Colon (tissue), 2 donors: Measurements from ENCODE around the gene CLEC11A.
"Not testable (repeated sequence)": the region's sequence is repeated elsewhere in the genome, so short reads cannot be mapped to it uniquely, and the experiment has no call there.

ENCODE experiments used
- FAIRE-seq: peaks from 2 replicates; lab custom pipeline; 2012; peaks lifted over from hg19 to GRCh38; lab: Jason Lieb, UNC
- donor health status: control.
- donor health status: control.

CLEC11A gene

DNA sequence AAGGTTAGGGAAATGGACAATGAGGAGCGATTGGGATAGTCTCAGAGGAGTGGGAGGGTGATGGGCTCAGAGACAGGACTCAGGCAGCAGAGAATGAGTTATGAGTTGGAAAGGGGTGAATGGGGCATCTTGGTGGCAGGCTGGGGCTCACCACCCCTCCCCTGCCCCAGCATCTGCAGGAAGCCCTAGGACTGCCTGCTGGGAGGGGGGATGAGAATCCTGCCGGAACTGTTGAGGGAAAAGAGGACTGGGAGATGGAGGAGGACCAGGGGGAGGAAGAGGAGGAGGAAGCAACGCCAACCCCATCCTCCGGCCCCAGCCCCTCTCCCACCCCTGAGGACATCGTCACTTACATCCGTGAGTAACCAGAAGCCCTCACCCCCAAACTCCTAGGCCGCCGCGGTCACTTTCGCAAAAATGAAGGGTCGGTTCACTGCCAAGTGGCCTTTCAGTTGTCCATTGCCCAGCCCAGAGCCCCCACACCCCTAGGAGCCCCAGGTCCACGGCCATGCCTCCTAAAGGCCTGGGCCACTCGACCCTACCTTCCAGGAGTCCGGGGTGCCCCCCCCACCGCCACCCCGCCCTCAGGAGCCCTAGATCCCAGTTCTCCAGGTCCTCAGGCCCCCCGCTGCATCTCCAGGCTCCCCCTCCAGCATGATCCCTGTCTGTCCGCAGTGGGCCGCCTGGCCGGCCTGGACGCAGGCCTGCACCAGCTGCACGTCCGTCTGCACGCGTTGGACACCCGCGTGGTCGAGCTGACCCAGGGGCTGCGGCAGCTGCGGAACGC lies 764 bp downstream of the CLEC11A start:
- no peak for FAIRE-seq

DNA sequence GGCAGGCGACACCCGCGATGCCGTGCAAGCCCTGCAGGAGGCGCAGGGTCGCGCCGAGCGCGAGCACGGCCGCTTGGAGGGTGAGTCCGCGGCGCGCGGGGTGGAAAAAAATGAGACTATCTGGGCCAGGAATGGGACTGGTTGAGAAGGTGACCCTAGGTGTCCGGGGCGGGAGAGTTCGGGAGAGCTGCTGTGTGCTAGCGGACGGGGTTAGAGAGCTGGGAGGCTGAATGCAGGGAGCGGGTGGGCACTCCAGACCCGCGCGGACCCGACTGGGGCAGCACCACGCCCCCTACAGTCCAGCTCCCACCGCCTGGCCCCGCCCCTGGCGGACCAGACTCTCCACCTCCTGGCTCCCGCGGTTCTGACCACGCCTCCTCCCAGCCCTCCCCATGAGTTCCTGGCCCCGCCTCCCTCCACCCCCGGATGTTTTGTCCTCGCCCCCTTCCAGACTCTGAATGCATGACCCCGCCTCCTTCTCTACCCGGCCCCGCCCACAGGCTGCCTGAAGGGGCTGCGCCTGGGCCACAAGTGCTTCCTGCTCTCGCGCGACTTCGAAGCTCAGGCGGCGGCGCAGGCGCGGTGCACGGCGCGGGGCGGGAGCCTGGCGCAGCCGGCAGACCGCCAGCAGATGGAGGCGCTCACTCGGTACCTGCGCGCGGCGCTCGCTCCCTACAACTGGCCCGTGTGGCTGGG lies 1.5 kb downstream of the CLEC11A start:
- FAIRE-seq, result no peak

DNA sequence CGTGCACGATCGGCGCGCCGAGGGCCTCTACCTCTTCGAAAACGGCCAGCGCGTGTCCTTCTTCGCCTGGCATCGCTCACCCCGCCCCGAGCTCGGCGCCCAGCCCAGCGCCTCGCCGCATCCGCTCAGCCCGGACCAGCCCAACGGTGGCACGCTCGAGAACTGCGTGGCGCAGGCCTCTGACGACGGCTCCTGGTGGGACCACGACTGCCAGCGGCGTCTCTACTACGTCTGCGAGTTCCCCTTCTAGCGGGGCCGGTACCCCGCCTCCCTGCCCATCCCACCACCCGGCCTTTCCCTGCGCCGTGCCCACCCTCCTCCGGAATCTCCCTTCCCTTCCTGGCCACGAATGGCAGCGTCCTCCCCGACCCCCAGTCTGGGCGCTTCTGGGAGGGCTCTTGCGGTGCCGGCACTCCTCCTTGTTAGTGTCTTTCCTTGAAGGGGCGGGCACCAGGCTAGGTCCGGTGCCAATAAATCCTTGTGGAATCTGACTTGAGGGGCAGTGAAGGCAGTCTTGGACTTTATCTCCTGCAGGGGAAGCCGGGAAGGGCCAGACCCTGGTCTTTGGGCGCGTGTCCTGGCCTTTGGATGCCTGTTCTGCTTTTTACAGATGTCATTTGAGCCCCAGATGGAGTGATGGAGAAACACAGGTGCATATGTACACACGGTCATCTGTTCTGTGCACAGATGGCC lies 2.2 kb downstream of the CLEC11A start:
- no peak for FAIRE-seq

DNA sequence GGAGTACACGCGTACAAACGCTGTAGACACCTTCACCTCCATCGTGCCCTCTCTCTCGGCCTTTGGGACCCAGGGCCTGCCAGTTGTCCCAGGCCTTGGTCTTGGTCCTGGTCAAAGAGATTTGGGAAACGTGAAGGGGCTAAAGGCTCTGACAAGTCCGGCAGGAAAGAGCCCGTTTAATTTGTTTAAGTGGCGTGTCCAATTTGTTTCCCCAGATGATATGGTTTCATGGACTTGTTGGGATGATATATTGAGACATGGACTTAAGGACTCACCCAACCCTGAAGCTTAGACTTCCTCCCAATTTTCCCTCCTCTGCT lies 2.7 kb downstream of the CLEC11A start:
- FAIRE-seq, result no peak

DNA sequence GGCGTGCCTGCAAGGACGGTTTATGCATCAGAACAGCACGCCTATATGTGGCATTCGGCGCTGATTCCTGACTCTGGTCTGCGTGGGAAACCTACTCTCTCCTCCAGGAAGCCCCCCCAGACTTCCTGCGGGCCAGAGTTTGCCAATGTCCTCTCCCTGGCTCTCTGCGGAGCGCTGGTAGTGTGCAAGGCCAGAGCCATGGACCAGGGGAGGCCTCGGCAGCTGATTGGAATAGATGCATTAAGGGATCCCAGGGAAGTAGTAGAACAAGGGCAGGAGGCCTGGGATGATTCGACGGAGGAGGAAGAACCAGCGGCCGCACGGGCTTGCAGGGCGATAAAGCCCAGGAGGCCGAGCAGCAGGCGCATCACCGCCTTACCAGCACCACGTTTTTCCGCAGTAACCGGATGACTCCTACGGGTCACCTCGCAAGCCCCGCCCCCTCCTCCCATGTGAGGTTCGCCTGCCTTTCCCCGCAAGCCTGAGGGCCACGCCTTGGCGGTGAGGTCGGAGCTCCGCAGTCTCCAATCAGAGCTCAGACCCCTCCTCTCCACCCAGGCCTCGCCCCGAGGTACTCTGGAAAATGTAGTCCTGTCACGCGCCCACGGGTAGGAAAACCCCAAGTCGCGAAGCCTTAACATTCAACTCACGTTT lies 5.0 kb downstream of the CLEC11A start:
- no peak for FAIRE-seq

DNA sequence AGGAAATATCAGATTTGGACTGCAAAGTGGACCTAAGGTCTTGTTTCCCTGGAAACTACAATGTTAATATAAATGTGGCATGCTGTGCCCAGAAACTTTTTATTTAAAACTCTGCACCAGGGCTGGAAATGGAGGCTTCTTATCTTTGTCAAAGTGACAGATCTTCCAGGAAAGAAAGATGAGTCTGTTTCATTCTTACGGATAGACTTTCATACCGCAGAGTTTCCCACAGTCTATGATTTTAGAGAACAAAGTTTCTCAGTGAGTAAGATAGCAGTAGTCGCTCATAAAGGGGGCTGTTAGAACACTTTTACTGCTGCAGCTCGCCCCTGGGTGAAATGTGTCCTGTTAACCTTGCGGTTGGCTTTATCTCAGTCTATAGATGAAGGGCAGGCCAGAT lies 6.7 kb downstream of the CLEC11A start:
- FAIRE-seq, result no peak

DNA sequence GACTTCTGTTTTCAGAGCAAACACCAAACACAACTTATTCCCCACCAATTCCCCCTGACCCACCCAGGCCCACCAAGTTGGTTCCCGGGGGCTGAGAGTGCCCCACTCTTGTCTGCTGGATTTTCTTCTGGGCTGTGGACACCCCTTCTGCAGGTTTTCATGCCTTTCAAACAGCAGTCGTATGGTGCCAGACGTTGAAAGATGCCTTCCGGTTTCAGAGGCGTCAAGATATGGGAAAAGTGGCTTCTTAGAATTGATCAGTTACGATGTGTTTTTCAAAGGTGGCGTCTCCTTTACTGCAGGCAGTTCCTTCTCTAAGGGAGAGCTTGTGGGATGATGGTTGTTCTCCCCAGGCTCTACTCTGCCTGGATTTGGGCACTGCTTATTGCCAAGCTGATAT lies 12.7 kb downstream of the CLEC11A start:
- no peak for FAIRE-seq

DNA sequence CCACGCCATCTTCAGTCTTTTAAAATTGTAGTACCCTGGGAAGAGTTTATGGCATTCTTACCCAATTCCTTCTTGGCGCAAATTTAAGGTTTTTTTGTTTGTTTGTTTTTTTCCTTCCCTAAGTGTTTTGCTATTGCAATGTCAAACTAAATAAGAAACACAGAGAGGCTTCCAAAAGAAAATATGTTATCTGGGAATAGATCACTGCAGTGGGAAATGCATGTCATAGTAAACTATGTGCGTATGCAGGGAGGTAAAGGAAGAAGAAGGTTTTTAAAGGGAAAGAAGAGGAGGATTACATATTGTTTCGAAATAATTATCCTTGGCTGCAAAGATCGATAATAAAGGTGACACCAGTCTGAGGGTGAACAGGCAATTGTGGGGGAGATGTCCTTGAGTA lies 13.2 kb downstream of the CLEC11A start:
- no peak for FAIRE-seq

DNA sequence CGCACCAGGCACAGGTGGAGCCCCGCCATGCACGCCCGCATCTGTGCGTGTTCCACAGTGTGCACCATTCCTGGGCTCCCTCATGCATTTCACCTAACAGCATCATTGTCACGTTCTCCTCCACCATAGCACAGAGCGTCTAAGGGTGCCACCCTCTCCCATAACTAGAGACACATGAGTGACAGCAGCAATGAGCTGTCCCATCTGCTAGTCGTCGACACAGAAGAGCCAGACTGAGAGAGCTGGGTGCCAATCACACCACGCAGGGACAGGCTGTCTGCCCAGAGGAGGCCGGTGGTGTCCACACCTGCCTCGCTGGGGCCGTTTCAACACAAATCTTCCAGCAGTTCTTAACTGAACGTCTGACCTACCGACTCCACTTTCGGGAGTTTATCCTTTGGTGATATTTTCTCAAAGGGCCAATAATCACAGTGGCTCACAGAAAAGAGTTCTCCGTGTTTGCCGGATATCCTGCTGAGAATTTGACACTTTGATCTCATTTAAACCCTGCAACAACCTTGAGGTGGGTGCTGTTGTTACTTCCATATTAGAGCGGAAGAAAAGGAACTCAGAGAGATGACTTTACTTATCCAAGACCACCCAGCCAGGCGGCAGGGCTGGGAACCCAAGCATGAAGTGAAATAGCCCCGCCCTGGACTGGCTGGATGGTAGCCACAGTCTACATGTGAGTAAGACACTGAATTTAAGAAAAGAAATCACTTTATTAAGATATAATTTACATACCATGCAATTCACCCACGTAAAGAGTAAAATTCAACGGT lies 16.2 kb downstream of the CLEC11A start:
- no peak for FAIRE-seq

DNA sequence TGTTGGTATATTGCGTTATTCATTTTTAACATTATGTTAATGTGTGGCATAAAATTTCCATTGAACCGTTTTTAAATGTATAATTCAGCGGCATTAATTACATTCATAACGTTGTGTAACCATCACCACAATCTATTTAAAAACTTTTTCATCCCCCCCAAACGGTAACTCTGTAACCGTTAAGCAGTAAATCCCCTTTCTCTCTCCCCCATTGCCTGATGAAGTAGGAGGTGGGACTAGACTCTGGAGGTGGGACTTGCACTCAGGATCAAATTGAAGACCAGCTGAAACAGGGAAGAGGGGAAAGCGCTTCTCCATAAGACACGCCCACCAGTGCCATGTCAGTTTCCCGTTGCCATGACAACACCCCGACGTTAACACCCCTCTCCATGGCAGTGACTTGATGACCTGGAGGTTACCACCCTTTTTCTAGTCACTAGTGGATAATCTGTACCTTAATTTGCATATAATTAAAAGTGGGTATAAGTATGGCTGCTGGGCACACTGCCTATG lies 16.8 kb downstream of the CLEC11A start:
- no peak for FAIRE-seq

DNA sequence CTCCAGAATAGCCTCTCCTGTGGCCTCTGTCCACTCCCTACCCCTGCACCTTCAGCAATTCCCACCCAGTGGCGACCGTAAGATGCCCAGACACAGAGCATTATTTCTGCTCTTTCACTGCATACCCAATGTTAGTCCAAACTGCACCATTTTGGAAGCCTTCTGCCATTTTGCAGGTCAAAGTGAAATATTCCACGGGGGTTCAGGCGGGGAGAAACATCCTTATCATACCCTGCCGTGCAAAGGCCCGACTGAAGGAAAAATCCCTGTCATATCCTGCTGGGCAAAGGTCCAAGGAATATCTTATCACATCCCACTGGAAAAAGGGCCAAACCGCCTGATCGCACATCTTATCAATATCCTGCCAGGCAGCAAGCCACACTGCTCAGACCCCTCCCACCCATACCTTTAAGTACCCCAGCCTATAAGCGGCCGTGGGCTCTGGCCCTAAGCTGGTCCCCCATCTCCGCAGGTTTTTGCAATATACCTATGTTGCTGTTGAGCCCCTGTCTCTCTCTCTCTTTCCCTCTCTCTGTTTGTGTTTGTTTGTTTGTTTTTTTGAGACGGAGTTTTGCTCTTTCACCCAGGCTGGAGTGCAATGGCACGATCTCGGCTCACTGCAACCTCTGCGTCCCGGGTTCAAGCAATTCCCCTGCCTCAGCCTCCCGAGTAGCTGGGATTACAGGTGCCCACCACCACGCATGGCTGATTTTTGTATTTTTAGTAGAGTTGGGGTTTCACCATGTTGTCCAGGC lies 18.2 kb downstream of the CLEC11A start:
- no peak for FAIRE-seq

DNA sequence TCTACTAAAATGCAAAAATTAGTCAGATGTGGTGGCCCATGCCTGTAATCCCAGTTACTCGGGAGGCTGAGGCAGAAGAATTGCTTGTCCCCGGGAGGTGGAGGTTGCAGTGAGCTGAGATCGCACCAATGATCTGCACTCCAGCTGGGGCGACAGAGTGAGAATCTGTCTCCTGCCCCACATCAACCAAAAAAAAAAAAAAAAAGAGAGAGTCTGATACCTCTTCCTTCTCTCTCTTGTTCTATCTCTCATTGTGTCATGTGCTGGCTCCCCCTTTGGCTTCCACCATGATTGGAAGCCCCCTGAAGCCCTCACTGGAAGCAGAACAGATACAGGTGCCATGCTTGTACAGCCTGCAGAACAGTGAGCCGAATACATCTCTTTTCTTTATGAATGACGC lies 20.4 kb downstream of the CLEC11A start:
- FAIRE-seq, result no peak

DNA sequence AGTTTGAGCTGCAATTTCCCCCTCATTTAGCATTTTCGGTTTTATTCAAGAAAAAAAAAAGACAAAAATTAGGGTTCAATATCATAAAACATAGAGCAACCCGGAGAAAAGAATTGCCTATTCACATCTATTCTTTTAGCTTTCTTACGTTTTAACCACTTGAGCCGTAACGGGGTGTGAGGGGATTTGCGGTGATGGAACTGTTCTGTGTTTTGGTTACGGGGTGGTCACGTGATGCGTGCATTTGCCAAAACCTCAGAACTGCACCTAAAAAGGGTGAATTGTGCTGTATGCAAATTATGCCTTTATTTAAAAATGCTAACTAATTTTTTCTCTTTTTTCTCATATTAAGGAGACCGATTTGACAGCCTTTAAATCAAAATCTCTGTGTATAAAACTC lies 22.1 kb downstream of the CLEC11A start:
- no peak for FAIRE-seq

DNA sequence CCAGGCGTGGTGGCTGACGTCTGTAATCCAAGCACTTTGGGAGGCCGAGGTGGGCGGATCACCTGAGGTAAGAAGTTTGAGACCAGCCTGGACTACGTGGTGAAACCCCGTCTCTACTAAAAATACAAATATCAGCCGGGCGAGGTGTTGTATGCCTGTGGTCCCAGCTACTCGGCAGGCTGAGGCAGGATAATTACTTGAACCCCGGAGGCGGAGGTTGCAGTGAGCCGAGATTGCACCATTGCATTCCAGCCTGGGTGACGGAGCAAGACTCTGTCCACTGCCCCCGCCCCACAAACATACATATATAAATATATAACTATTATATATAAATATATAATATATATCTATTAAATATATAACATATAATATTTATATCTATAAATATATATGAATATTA lies 24.0 kb downstream of the CLEC11A start:
- not testable (repeated sequence) for FAIRE-seq

DNA sequence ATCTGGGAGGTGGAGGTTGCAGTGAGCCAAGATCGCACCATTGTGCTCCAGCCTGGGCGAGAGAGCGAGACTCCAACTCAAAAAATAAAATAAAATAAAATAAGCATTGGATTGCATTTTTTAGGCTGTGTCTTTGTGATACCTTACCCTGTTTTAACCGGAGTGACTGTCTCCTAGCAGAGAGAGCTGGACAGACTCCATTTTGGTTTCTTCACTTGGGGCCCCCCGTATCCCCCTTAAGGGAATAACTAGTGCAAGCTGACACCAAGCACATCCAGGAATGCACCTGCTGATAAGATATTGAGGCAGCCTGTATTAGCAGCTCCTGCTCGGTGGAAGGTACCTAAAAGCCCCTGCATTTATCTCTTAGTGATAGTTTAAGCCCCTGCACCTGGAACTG lies 26.3 kb downstream of the CLEC11A start:
- no peak for FAIRE-seq

DNA sequence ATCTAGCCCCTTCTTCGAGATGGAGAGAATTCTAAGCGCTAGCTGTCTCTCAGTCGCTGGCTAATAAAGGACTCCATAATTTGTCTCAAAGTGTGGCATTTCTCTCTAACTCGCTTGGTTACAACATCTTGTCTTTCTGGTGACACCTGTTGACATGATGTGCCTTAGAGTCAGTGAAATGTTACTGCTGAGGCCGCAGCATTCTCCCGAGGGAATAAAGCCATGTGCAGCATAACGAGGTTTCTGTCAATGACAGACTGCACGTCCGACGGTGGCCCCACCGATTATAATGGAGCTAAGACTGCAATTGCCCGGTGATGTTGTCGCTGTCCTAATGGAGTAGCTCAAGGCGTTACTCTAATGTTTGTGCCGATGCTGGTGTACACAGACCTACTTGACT lies 26.8 kb downstream of the CLEC11A start:
- no peak for FAIRE-seq

DNA sequence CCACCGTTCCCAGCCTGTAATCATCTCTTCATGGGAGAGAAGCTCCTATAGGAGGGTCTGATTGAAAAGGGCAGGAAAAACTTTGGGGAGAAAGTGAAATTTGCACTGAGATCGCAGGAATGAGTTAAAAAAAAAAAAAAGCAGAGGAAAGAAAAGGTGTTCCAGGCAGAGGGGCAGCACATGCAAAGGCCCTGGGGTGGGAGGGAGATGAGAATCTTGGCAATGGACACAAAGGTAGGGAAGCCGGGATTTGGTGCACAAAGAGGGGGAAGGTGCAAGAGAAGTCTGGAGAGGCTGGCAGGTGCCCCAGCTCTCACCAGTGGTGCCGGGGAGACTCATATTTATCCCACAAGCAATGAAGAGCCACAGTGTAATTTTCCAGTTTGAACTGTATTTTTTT lies 30.7 kb downstream of the CLEC11A start:
- FAIRE-seq, result no peak

DNA sequence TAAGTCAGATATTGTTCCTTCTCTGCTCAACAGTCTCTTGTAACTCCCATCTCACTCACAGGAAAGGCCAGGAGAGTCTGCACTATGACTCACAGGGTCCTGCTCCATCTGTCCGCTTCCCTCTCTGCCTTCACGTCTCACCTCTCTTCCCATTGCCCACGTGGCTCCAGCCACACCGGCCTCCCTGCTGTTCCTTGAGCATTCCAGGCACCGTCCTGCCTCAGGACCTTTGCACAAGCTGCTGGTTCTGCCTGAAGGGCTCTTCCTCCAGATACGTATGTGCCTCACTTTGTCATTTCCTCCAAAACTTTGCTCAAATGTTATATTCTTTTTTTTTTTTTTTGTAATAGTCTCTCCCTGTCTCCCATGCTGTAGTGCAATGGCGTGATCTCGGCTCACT lies 33.1 kb downstream of the CLEC11A start:
- FAIRE-seq, result not testable (repeated sequence)

DNA sequence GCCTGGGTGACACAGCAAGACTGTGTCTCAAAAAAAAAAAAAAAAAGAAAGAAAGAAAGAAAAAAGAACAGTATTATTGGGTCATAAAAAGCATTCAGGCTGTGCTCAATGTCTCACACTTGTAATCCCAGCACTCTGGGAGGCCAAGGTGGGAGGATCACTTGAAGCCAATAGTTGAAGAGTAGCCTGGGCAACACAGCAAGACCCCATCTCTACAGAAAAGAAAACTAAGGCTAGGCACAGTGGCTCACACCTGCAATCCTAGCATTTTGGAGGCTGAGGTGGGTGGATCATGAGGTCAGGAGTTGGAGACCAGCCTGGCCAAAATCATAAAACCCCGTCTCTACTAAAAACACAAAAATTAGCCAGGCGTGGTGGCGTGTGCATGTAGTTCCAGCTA lies 34.5 kb downstream of the CLEC11A start:
- not testable (repeated sequence) for FAIRE-seq

DNA sequence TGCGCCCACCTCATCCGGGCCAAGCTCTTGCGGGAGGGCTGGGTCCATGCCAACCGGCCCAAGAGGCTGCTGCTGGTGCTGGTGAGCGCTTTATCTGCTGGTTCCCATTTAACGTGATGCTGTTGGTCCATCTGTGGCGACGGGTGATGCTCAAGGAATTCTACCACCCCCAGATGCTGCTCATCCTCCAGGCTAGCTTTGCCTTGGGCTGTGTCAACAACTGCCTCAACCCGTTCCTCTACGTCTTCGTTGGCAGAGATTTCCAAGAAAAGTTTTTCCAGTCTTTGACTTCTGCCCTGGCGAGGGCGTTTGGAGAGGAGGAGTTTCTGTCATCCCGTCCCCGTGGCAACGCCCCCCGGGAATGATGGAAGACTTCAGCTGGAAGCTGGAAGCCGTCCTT lies 35.9 kb downstream of the CLEC11A start:
- not testable (repeated sequence) for FAIRE-seq

DNA sequence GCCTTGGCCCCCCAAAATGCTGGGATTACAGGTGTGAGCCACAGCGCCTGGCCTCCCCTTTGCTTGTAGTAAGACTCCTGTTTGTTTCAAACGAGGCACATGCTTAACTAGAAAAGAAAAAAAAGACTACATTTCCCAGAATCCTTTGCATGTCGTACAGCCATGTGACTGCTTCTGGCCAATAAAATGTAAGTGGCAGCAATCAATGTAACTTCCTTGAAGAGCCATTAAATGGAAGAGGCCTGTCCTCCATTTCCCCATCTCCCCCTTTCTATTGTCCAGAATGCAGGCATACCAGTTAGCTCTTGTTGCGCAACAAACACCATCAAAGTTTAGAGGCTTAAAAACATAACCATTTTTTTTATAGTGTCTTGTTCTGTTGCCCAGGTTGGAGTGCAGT lies 36.7 kb downstream of the CLEC11A start:
- FAIRE-seq, result no peak
